Thyroid gland (tissue), 4 donors: ENCODE results near the gene UGT8. TPM values are rescaled to one million over a fixed set of nuclear protein-coding genes. Genes with fewer than 3 reads are reported as not detected.

Experiments
- DNase-seq, 2 donors: peaks; one replicate each; pipeline ENCODE4 v3.0.0-alpha.2; 2019
- H3K27ac ChIP-seq, 3 donors: fragments of 200-600 bp; sonication (generic); 1 replicate in 2 of 3; 2 replicates in 1 of 3; pipeline ENCODE4 v1.5.1; 2016 to 2019; ENCODE audit warnings: mild to moderate bottlenecking in 1 of 3, moderate library complexity in 1 of 3
- H3K27me3 ChIP-seq: fragments of 200-600 bp; sonication (generic); one replicate; pipeline ENCODE4 v1.5.1; 2019
- H3K36me3 ChIP-seq, 2 donors: fragments of 200-600 bp; sonication (generic); one replicate each; pipeline ENCODE4 v1.5.1; 2016 to 2019
- H3K4me1 ChIP-seq, 2 donors: fragments of 200-600 bp; sonication (generic); one replicate each; pipeline ENCODE4 v1.5.1; 2017 to 2019
- H3K4me3 ChIP-seq, 3 donors: fragments of 200-600 bp; sonication (generic); replicated peaks in 1 of 3; 1 replicate in 2 of 3; 2 replicates in 1 of 3; pipeline ENCODE4 v1.5.1; 2016; ENCODE audit warnings: mild to moderate bottlenecking in 1 of 3
- H3K9me3 ChIP-seq: fragments of 200-600 bp; sonication (generic); one replicate; pipeline ENCODE4 v1.5.1; 2017
- POLR2A ChIP-seq, 2 donors: fragments of 450-650 bp; IDR thresholded peaks; one replicate each; pipeline ENCODE4 v1.6.1; 2017; ENCODE audit warnings: antibody characterized with exemption in 2 of 2, mild to moderate bottlenecking in 2 of 2, moderate library complexity in 1 of 2
- WGBS, 2 donors: methylation state at CpG; one replicate each; pipeline ENCODE4 v1.1.5; 2017; 5-methylcytosine and 5-hydroxymethylcytosine counted together
- intact Hi-C: fragments of 100-400 bp; cut with DNase I; formaldehyde crosslinking; loops from one replicate; pipeline ENCODE4 v1.15.1; 2023
- total RNA-seq, 4 donors: library from RNA; depleted of rRNA; stranded (reverse); fragments of >200 nt; gene quantifications; one replicate each; pipeline ENCODE4 v1.2.3, GENCODE V29; 2016
- TF ChIP-seq, protein P1 (sequence below), 6 experiments: fragments of 200-600 bp in 3 of 6; fragments of 450-650 bp in 3 of 6; sonication (generic) in 3 of 6; IDR thresholded peaks; one replicate each; pipeline ENCODE4 v1.5.1; 2016 to 2019; ENCODE audit warnings: antibody characterized with exemption in 6 of 6, mild to moderate bottlenecking in 2 of 6, inconsistent platforms in 1 of 6, moderate library complexity in 1 of 6

UGT8 gene
- total RNA-seq, 4 donors from 2014 or later = 7.8 to 21.0 (median 13.6) TPM

DNA sequence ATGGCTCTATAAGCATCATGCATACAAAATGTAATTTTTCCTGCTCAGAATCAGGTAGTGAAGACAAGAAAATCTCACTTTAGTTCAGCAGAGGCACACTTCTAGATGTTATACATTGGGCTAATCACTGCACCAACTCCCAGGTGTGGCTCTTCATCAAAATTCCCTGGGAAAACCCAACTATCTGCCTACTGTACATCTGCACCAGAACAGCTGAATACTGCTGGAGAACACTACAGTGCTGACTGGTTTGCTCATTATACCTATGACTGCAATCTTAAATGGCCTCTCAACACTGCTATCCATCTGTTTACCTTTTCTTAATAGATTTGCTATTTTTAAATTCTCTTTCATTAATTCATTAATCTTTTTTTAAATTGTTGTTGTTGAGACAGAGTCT, 92.0 kb downstream of the UGT8 start:
- Histone ChIP-seq H3K27ac (no peak overlapping the region), H3K27me3 (no peaks in the 10 kb centered on the region), H3K4me1 (no peaks in the 10 kb centered on the region), H3K4me3 (no peak overlapping the region), H3K36me3 (no peaks in the 10 kb centered on the region), H3K9me3 (no peaks in the 10 kb centered on the region)
- no peak for TF ChIP-seq POLR2A (IDR thresholded peaks at IDR 0.05)
- TF ChIP-seq, protein P1, sequence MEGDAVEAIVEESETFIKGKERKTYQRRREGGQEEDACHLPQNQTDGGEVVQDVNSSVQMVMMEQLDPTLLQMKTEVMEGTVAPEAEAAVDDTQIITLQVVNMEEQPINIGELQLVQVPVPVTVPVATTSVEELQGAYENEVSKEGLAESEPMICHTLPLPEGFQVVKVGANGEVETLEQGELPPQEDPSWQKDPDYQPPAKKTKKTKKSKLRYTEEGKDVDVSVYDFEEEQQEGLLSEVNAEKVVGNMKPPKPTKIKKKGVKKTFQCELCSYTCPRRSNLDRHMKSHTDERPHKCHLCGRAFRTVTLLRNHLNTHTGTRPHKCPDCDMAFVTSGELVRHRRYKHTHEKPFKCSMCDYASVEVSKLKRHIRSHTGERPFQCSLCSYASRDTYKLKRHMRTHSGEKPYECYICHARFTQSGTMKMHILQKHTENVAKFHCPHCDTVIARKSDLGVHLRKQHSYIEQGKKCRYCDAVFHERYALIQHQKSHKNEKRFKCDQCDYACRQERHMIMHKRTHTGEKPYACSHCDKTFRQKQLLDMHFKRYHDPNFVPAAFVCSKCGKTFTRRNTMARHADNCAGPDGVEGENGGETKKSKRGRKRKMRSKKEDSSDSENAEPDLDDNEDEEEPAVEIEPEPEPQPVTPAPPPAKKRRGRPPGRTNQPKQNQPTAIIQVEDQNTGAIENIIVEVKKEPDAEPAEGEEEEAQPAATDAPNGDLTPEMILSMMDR (IDR thresholded peaks at IDR 0.05) = no peak
- intact Hi-C loops = loop anchor here (10.0 kb wide), 1 partner anchor 306 kb away; no protein-coding TSS in a partner anchor
- no peak for DNase-seq

DNA sequence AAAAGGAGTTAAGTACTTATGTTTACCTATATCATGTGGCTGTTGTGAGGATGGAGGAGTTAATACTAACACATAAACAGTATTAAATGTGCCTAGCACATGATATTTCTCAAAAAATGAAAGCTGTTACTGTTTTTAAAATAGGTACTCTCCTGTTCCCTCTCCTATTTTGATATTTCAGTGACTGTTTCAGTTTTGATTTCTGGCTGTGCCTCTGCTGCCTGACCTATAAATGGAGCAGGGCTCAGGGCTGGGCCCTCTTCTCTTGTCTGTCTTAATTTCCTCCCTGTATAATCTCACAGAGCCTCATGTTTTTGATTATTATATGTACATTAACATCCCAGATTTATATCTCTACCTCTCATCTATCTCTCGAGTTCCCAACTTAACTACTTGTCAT, 93.3 kb downstream of the UGT8 start:
- no peak overlapping the region for H3K4me3 ChIP-seq
- 83 to 95% methylated on average over 1 of the region's 1 CpG for WGBS, 2 donors
- TF ChIP-seq, protein P1 (IDR thresholded peaks at IDR 0.05) = no peak
- TF ChIP-seq POLR2A (IDR thresholded peaks at IDR 0.05) = no peak
- H3K9me3 ChIP-seq = no peaks in the 10 kb centered on the region
- no peak for DNase-seq
- no peaks in the 10 kb centered on the region for H3K36me3 ChIP-seq
- no peaks in the 10 kb centered on the region for H3K4me1 ChIP-seq
- no peaks in the 10 kb centered on the region for H3K27me3 ChIP-seq
- no peak overlapping the region for H3K27ac ChIP-seq
- intact Hi-C loops = loop anchor here (10.0 kb wide), 1 partner anchor 307 kb away; no protein-coding TSS in a partner anchor

- 91 to 92% methylated on average over 3 of the region's 3 CpGs for WGBS, 2 donors
- no peaks in the 10 kb centered on the region for H3K4me1 ChIP-seq
- no peaks in the 10 kb centered on the region for H3K36me3 ChIP-seq
- no peaks in the 10 kb centered on the region for H3K27me3 ChIP-seq
- no peaks in the 10 kb centered on the region for H3K9me3 ChIP-seq
- intact Hi-C loops = loop anchor here (10.0 kb wide), 1 partner anchor 308 kb away; no protein-coding TSS in a partner anchor
- TF ChIP-seq POLR2A (IDR thresholded peaks at IDR 0.05) = no peak
- TF ChIP-seq, protein P1 (IDR thresholded peaks at IDR 0.05) = no peak
- H3K4me3 ChIP-seq = no peak overlapping the region
- no peak overlapping the region for H3K27ac ChIP-seq
- no peak for DNase-seq
Observed at GRCh38 chr4:114692958-114693357, 94.4 kb downstream of the UGT8 start.

DNA sequence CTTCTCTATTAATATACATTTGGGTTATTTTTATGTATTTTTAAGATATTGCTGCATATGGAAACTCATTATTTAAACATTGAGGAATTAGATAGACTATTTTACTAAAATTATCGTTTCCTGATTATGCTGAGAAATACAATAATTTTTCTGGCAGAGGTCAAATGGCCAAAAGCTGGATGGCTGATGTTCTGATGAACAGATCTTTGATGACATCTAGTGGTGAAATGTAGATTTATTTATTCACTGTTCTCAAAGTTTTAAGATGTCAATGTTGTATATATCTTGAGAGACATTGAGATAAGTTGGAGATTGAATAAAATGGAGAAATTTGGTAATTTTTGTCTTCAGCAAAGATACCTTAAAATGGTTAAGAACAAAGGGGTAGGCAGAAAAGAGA, 96.2 kb downstream of the UGT8 start:
- Histone ChIP-seq H3K36me3 (no peaks in the 10 kb centered on the region), H3K4me3 (no peak overlapping the region), H3K27me3 (no peaks in the 10 kb centered on the region), H3K9me3 (no peaks in the 10 kb centered on the region), H3K27ac (no peak overlapping the region), H3K4me1 (no peaks in the 10 kb centered on the region)
- WGBS, 2 donors = 3 to 6% methylated on average over 1 of the region's 1 CpG
- DNase-seq = no peak
- no peak for TF ChIP-seq POLR2A (IDR thresholded peaks at IDR 0.05)
- TF ChIP-seq, protein P1 (IDR thresholded peaks at IDR 0.05) = peak; percentile 39 to 68 (median 48)
- intact Hi-C loops = loop anchor here (10.0 kb wide), 1 partner anchor 310 kb away; no protein-coding TSS in a partner anchor

DNA sequence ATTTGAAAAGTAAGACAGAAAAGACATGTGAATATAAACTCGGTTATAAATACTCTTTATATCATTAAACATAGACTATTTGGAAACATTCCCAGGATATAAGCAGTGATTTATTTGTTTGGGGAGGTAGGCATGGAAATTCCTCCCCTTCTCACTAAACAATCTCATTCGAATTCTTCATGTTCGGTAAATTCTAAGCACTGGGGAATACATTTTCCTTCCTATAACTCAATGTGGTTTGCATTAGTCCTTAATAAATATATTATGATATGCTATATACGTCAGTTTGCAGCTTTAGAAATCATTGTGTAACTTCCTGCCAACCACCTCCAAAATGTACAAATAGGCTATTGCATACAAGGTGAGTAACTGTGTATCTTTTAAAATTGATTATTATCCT, 99.6 kb downstream of the UGT8 start:
- no peak overlapping the region for H3K4me3 ChIP-seq
- DNase-seq = no peak
- 64 to 66% methylated on average over 4 of the region's 4 CpGs for WGBS, 2 donors
- H3K27ac ChIP-seq = no peak overlapping the region
- intact Hi-C loops = loop anchor here (10.0 kb wide), 1 partner anchor 313 kb away; no protein-coding TSS in a partner anchor
- H3K36me3 ChIP-seq = no peaks in the 10 kb centered on the region
- no peaks in the 10 kb centered on the region for H3K9me3 ChIP-seq
- H3K4me1 ChIP-seq = no peaks in the 10 kb centered on the region
- no peaks in the 10 kb centered on the region for H3K27me3 ChIP-seq
- TF ChIP-seq, protein P1 (IDR thresholded peaks at IDR 0.05) = no peak
- no peak for TF ChIP-seq POLR2A (IDR thresholded peaks at IDR 0.05)
